ENCODE measurements around the gene ACOT12. TPM values are rescaled to one million over a fixed set of nuclear protein-coding genes. Genes with fewer than 3 reads are reported as not detected.

ACOT12 gene
- total RNA-seq, 1 experiment from 2014 or later = not detected

DNA sequence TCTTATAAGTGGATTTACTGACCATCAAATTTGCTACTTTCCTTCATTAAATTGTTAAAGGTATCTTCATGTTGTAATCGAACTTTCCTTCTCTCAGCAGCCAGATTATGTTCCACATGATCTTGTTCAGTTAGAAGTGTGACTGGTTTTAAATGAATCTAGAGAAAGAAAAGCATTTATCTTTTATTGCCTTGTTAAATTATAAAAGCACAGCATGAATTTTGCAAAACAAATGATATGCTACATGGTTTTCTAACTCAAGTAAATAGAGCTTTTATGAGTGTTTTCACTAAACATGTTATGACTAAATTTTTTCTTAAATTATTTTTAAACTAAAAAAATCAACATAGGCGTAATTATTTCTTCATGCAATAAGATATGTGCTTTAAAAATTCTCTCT is 34.1 kb downstream of the ACOT12 start:
- Histone ChIP-seq H3K4me1 (ENCODE audit: insufficient read depth, low read length) (no peaks in the 10 kb centered on the region), H2AK5ac (ENCODE audit: insufficient read length, low read length) (no peak overlapping the region), H3K14ac (ENCODE audit: insufficient read depth, low read length) (no peak overlapping the region), H3T11ph (ENCODE audit: low read length) (no peak overlapping the region), H4K8ac (replicated peaks; ENCODE audit: insufficient read length, low read depth, low read length) (no peak overlapping the region), H3K18ac (ENCODE audit: insufficient read length, low read depth, low read length) (no peak overlapping the region), H3K27ac (ENCODE audit: insufficient read length, low read depth, low read length) (no peak overlapping the region), H2BK120ac (ENCODE audit: low read depth, low read length, poor library complexity, severe bottlenecking) (no peak overlapping the region), H4K5ac (ENCODE audit: insufficient read length, low read depth, low read length) (no peak overlapping the region), H3K9me3 (ENCODE audit: control insufficient read depth, low read depth, low read length) (no peaks in the 10 kb centered on the region), H2BK12ac (ENCODE audit: insufficient read length, low read depth, low read length) (no peak overlapping the region), H3K4me2 (ENCODE audit: insufficient read depth, insufficient read length, low read length) (no peak overlapping the region), H4K91ac (ENCODE audit: insufficient read length, low read depth, low read length) (no peak overlapping the region), H3K27me3 (ENCODE audit: insufficient read depth, low read length) (no peaks in the 10 kb centered on the region), H2BK5ac (ENCODE audit: insufficient read length, low read length) (no peak overlapping the region), H4K20me1 (ENCODE audit: control insufficient read depth, insufficient read depth, insufficient read length) (no peaks in the 10 kb centered on the region), H3K23ac (ENCODE audit: insufficient read length, low read depth, low read length) (no peak overlapping the region), H3K56ac (ENCODE audit: insufficient read length, low read depth, low read length) (no peak overlapping the region), H2BK20ac (ENCODE audit: low read depth, low read length, poor library complexity, severe bottlenecking) (no peak overlapping the region), H2AFZ (ENCODE audit: low read length) (no peak overlapping the region), H2BK15ac (ENCODE audit: low read depth, low read length) (no peak overlapping the region), H3K9ac (ENCODE audit: extremely low read depth, insufficient read length, low read length) (no peak overlapping the region), H3K4ac (ENCODE audit: low read depth, low read length) (no peak overlapping the region), H3K79me2 (ENCODE audit: insufficient read depth, low read length) (no peaks in the 10 kb centered on the region), H3K79me1 (ENCODE audit: insufficient read depth, low read depth, low read length, poor library complexity, severe bottlenecking) (no peaks in the 10 kb centered on the region), H3K23me2 (ENCODE audit: insufficient read length, low read depth, low read length, poor library complexity, severe bottlenecking) (no peaks in the 10 kb centered on the region)
- Mint-ChIP-seq H3K27me3 (ENCODE audit: low read depth) (no peaks in the 10 kb centered on the region; the same call in 1 of the 2 replicates), H3K4me3 (no peak overlapping the region), H3K9me3 (no peaks in the 10 kb centered on the region), H3K4me1 (peaks cover 8 to 11% of the 10 kb centered on the region in 2 experiments), H3K36me3 (ENCODE audit: insufficient read depth in 1 of 3, low read depth in 3 of 3) (no peaks in the 10 kb centered on the region), H3K27ac (no peak overlapping the region)
- no CpG with 5 or more reads among the region's 2 CpGs for WGBS (ENCODE audit: extremely low coverage, insufficient read length, low lambda C conversion rate)
- TF ChIP-seq CTCF (conservative IDR thresholded peaks at IDR 0.05) = no peak
- no peak for DNase-seq

All from H9 (cell line).